MM.1S (cell line): Measurements from ENCODE around the gene THOC5.

Source experiments
- DNase-seq: peaks from one replicate; pipeline ENCODE4 v3.0.0-alpha.2; 2015
- H2AFZ ChIP-seq: fragments of 300-600 bp; sonication (generic); 2 replicates; pipeline ENCODE4 v1.6.0; 2016; ENCODE audit warnings: antibody characterized with exemption, low read length
- H3F3A ChIP-seq: fragments of 300-600 bp; sonication (generic); 2 replicates; pipeline ENCODE4 v1.6.1; 2016; ENCODE audit warnings: mild to moderate bottlenecking, antibody characterized with exemption, low read length, moderate library complexity, mixed read lengths; ENCODE audit not compliant: insufficient read depth
- H3K27ac ChIP-seq: fragments of 300-600 bp; sonication (generic); 2 replicates; pipeline ENCODE4 v1.5.1; 2016; ENCODE audit warnings: mild to moderate bottlenecking, low read length
- H3K27me3 ChIP-seq: fragments of 300-600 bp; sonication (generic); replicated peaks from 2 replicates; pipeline ENCODE4 v1.6.0; 2016; ENCODE audit warnings: low read length; ENCODE audit not compliant: insufficient read depth
- H3K36me3 ChIP-seq: fragments of 300-600 bp; sonication (generic); replicated peaks from 2 replicates; pipeline ENCODE4 v1.6.1; 2016; ENCODE audit warnings: mild to moderate bottlenecking, low read length, mixed read lengths; ENCODE audit not compliant: insufficient read depth
- H3K4me1 ChIP-seq: fragments of 300-600 bp; sonication (generic); 2 replicates; pipeline ENCODE4 v1.6.1; 2016; ENCODE audit warnings: low read length, mixed read lengths
- H3K4me2 ChIP-seq: fragments of 300-600 bp; sonication (generic); 2 replicates; pipeline ENCODE4 v1.6.0; 2016; ENCODE audit warnings: low read depth, low read length
- H3K4me3 ChIP-seq: fragments of 300-600 bp; sonication (generic); 2 replicates; pipeline ENCODE4 v1.5.1; 2016; ENCODE audit warnings: low read length, mixed read lengths
- H3K79me2 ChIP-seq: fragments of 300-600 bp; sonication (generic); 2 replicates; pipeline ENCODE4 v1.6.1; 2016; ENCODE audit warnings: mixed run types, low read length, mixed read lengths
- H3K9ac ChIP-seq: fragments of 300-600 bp; sonication (generic); 2 replicates; pipeline ENCODE4 v1.6.1; 2016; ENCODE audit warnings: low read length, mixed read lengths
- H3K9me2 ChIP-seq: fragments of 300-600 bp; sonication (generic); replicated peaks from 2 replicates; pipeline ENCODE4 v1.6.1; 2016; ENCODE audit warnings: mild to moderate bottlenecking, low read length, mixed read lengths; ENCODE audit not compliant: insufficient read depth
- H3K9me3 ChIP-seq: fragments of 300-600 bp; sonication (generic); replicated peaks from 2 replicates; pipeline ENCODE4 v1.6.1; 2016; ENCODE audit warnings: mild to moderate bottlenecking, low read length, mixed read lengths; ENCODE audit not compliant: insufficient read depth
- H4K20me1 ChIP-seq: fragments of 300-600 bp; sonication (generic); 2 replicates; pipeline ENCODE4 v1.6.1; 2016; ENCODE audit warnings: mild to moderate bottlenecking, low read length, moderate library complexity, mixed read lengths; ENCODE audit not compliant: insufficient read depth
- EZH2 ChIP-seq: fragments of 300-600 bp; sonication (generic); optimal IDR thresholded peaks from 2 replicates; pipeline ENCODE3; 2017; ENCODE audit warnings: low read depth, mild to moderate bottlenecking, antibody characterized with exemption, low read length, mixed read lengths
- EZH2phosphoT487 ChIP-seq: fragments of 300-600 bp; sonication (generic); IDR thresholded peaks from 2 replicates; pipeline ENCODE4 v1.6.1; 2018; ENCODE audit warnings: antibody characterized with exemption, low read length
- TF ChIP-seq, protein P1 (sequence below): fragments of 300-600 bp; sonication (generic); IDR thresholded peaks from 2 replicates; pipeline ENCODE4 v1.5.1; 2016; ENCODE audit warnings: antibody characterized with exemption, low read length, mixed read lengths

Gene THOC5

DNA sequence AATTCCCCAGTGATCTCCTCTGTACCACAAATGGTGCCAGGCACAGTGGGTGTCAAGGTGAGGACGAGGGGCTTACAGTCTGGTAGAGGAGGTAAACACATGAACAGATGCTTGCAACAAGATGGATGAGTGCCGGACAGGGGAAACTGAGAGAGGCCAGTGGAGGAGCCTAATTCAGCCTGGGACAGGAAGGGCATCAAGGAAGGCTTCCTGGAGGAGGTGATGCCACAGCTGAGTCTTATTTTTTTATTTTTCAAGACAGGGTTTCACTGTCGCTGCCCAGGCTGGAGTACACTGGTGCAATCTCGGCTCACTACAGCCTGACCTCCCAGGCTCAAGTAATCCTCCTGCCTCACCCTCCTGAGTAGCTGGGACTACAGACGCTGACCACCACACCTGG lies 92.3 kb downstream of the THOC5 start:
- H4K20me1 ChIP-seq, result no peaks in the 10 kb centered on the region
- no peak overlapping the region for H2AFZ ChIP-seq
- no peak for TF ChIP-seq EZH2phosphoT487
- TF ChIP-seq EZH2, result no peak
- TF ChIP-seq, protein P1, sequence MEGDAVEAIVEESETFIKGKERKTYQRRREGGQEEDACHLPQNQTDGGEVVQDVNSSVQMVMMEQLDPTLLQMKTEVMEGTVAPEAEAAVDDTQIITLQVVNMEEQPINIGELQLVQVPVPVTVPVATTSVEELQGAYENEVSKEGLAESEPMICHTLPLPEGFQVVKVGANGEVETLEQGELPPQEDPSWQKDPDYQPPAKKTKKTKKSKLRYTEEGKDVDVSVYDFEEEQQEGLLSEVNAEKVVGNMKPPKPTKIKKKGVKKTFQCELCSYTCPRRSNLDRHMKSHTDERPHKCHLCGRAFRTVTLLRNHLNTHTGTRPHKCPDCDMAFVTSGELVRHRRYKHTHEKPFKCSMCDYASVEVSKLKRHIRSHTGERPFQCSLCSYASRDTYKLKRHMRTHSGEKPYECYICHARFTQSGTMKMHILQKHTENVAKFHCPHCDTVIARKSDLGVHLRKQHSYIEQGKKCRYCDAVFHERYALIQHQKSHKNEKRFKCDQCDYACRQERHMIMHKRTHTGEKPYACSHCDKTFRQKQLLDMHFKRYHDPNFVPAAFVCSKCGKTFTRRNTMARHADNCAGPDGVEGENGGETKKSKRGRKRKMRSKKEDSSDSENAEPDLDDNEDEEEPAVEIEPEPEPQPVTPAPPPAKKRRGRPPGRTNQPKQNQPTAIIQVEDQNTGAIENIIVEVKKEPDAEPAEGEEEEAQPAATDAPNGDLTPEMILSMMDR, result no peak
- no peaks in the 10 kb centered on the region for H3F3A ChIP-seq
- no peak overlapping the region for H3K4me3 ChIP-seq
- H3K9ac ChIP-seq, result no peak overlapping the region
- DNase-seq, result no peak
- no peaks in the 10 kb centered on the region for H3K27me3 ChIP-seq
- no peaks in the 10 kb centered on the region for H3K9me3 ChIP-seq
- no peaks in the 10 kb centered on the region for H3K79me2 ChIP-seq
- no peak overlapping the region for H3K4me2 ChIP-seq
- no peaks in the 10 kb centered on the region for H3K9me2 ChIP-seq
- no peaks in the 10 kb centered on the region for H3K36me3 ChIP-seq
- no peak overlapping the region for H3K27ac ChIP-seq
- H3K4me1 ChIP-seq, result no peaks in the 10 kb centered on the region

- H3K4me3 ChIP-seq, result no peak overlapping the region
- H4K20me1 ChIP-seq, result no peaks in the 10 kb centered on the region
- no peak for DNase-seq
- H2AFZ ChIP-seq, result no peak overlapping the region
- H3K4me1 ChIP-seq, result no peaks in the 10 kb centered on the region
- H3F3A ChIP-seq, result no peaks in the 10 kb centered on the region
- no peak overlapping the region for H3K4me2 ChIP-seq
- no peak overlapping the region for H3K9ac ChIP-seq
- TF ChIP-seq EZH2 (no peak), EZH2phosphoT487 (no peak)
- TF ChIP-seq, protein P1, result no peak
- no peaks in the 10 kb centered on the region for H3K27me3 ChIP-seq
- H3K36me3 ChIP-seq, result no peaks in the 10 kb centered on the region
- no peaks in the 10 kb centered on the region for H3K79me2 ChIP-seq
- H3K27ac ChIP-seq, result no peak overlapping the region
- no peaks in the 10 kb centered on the region for H3K9me3 ChIP-seq
- H3K9me2 ChIP-seq, result no peaks in the 10 kb centered on the region
These were observed 93.8 kb downstream of the THOC5 start for GRCh38 chr22:29459773-29460172.

DNA sequence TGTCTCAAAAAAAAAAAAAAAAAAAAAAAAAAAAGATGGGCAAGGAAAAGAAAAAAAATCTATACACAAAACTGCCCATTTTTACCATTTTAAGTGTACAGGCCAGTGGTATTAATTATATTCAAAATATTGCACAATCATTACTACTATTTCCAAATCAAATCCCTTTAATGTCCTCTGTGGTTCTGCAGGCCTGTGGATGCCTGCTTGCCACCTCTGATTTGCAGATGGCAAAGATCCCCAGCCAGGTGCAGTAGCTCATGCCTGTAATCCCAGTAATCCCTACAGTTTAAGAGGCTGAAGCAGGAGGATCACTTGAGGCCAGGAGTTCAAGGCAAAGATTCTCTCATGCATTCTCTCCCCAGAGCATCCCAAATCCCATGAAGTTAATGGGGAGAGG lies 95.0 kb downstream of the THOC5 start:
- TF ChIP-seq, protein P1, result no peak
- no peak for TF ChIP-seq EZH2
- no peak for TF ChIP-seq EZH2phosphoT487
- Histone ChIP-seq H2AFZ (no peak overlapping the region), H3K79me2 (no peaks in the 10 kb centered on the region), H3K27ac (no peak overlapping the region), H3K27me3 (no peaks in the 10 kb centered on the region), H3K9ac (no peak overlapping the region), H3K36me3 (no peaks in the 10 kb centered on the region), H3F3A (no peaks in the 10 kb centered on the region), H3K9me2 (no peaks in the 10 kb centered on the region), H3K4me1 (no peaks in the 10 kb centered on the region), H3K4me3 (no peak overlapping the region), H3K9me3 (no peaks in the 10 kb centered on the region), H4K20me1 (no peaks in the 10 kb centered on the region), H3K4me2 (no peak overlapping the region)
- no peak for DNase-seq

- no peaks in the 10 kb centered on the region for H3K36me3 ChIP-seq
- no peaks in the 10 kb centered on the region for H3K79me2 ChIP-seq
- 0 out of 2 replicates have a peak overlapping the region, but pooled peaks have one; percentile 3 for H2AFZ ChIP-seq
- H3K4me3 ChIP-seq, result no peak overlapping the region
- H4K20me1 ChIP-seq, result no peaks in the 10 kb centered on the region
- H3K27ac ChIP-seq, result no peak overlapping the region
- no peaks in the 10 kb centered on the region for H3K9me2 ChIP-seq
- TF ChIP-seq EZH2phosphoT487 (no peak), EZH2 (no peak)
- TF ChIP-seq, protein P1, result no peak
- no peaks in the 10 kb centered on the region for H3K9me3 ChIP-seq
- H3F3A ChIP-seq, result no peaks in the 10 kb centered on the region
- H3K9ac ChIP-seq, result no peak overlapping the region
- H3K4me1 ChIP-seq, result no peaks in the 10 kb centered on the region
- H3K4me2 ChIP-seq, result no peak overlapping the region
- H3K27me3 ChIP-seq, result no peaks in the 10 kb centered on the region
- peak; percentile 47 for DNase-seq
These were observed 95.8 kb downstream of the THOC5 start for GRCh38 chr22:29457730-29458129.
